GM21786 (cell line): ENCODE measurements around the gene RTRAF.

Source experiments
- ATAC-seq: cut with Tn5 transposase; IDR thresholded peaks from one replicate; pipeline ENCODE4 v1.9.1; 2021; ENCODE audit not compliant: unreplicated experiment

Gene RTRAF

DNA sequence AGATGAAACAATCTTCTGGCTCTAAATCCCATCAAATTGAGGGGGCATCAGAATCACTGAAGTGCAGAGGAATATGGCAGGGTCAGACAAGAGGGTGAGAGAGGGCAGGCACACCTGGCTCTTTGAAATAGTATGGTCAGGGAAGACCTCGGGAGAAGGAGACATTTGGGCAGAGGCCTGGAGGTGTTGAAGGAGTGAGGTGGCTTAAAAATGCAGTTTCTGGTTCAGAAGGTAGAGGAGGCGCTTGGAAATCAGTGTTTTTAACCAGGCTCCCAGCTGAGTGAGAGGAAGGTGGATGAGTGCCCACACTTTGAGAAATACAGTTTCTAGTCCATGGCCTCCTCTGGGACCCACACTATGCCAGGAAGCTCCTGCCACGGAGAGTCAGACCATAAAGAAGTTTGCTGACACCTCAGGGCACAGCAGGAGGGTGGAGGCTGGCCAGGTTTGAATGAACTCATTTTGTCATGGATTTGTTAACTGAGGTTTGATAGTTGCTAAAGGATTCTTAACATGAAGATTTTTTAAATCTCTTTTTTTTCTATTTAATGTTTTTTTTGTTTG, 59.4 kb downstream of the RTRAF start:
- ATAC-seq: no peak

DNA sequence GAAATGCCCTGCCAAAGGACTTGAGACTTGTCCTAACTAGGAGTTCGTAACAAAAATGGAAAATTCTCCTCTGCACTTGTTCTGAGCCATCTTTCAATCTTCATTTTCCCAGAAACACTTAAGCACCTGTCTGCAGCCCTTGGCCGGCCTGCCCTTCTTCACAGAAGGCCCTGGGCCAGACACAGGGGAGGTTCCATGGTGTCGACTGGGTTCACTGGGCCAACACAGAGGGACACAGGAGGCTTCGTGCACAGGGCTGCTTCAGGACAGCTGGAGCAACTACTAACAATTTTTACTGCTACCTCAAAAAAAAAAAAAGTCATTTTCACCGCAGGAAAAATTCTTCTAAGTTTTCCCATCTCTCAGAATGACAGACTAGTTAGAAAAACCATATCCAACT, 59.9 kb downstream of the RTRAF start:
- ATAC-seq: no peak

DNA sequence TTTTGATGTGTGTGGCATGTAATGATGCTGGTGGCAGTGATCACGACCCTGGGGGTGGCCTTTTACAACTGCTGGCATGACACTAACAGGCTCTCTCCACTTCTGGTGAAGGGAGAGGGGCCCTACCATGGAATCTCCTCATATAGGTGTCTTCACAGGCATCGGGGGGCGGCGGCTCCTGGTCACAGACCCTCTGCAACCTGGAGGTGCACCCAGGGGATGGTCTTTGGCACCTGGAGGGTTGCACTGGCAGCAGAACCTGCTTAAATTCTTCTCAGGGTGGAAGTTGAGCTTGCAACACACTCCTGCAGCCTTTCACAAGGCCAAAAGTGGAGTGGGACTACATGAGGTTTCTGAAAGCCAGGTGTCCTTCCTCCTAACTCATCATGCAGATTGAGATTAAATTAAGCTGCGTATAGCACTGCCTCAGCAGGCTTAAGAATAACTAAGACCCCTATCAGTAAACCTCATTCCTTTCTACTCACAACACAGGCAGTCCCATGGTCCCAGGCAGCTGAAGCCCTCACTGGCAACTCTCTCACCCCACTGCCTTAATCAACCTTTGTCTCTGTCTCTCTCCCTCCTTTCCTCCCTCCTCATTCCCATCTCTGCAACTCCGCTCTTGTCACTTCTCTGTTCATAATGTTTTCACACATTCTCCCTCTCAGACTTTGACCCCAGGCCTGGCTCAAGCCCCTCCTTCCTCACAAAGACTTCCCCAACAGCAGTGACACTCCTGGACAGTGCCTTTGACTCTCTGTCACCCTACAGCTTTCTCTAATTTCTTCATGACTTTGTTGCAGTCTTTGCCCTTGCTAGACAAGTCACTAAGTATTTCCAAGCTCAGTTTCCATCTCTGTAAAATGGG, 60.6 kb downstream of the RTRAF start:
- no peak for ATAC-seq

DNA sequence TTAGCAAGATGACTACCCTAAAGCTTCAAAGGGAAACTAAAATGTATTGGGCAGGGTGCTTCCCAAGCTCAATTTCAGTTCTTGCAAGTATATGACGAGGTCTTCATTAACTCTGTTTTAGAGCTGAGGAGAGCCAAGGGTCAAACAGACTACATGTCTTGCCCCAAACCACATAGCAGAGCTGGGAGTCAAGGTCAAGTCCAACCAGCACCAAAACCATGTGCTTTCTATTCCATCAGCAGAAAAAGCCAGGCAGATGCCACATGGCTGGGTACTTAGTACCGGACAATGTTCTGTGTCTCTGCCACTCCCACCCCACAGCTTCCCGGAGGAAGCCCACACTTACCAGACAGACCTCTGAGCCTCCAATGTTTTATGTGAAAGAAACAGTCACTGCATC, 61.9 kb downstream of the RTRAF start:
- no peak for ATAC-seq

DNA sequence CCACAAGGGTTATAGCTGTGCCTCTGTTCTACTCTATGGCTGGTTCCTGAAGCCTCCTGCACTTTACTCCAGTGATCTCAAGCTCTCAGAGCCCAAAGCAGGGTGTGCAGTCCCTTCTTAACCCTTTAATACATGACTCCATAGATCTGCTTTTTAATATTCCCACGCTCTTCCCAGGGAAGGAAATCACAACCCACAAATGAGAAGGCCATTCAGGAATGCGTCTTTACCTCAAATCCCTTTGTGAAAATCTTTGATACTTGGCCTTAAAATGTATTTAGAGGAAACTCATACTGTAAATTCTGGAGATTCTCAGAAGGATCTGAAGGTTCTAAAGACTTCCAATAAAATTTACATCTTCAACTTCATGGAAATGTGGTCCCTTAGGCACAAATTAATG, 62.5 kb downstream of the RTRAF start:
- no peak for ATAC-seq

DNA sequence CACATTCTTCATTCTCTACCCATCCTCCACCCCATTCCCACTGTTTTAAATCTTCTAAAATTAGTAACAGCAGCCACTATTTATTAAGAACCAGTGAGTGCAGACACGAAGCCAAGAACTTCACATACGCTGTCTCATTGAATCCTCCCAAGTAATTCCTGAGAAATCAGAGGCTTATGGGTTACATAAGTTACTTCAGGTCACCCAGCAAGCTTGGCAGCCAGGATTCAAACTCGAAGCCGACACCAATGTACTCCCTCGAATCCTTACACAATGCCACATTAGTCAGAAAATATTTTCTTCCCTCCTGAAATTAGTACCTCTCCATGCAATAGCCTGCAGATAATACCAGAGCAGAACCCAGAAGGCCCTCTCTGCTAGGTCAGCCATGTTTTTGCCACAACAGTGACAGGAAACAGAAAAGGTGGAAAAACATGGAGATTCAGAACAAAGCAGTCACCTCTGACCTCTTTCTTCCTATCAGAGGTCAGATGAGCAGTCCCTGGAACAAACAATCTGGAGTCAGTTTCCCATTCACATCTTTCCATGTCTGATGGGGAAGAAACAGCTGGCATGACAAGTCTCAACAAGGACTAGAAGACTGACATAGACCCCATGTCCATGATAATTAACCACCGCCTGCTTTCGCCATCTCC, 63.1 kb downstream of the RTRAF start:
- no peak for ATAC-seq

DNA sequence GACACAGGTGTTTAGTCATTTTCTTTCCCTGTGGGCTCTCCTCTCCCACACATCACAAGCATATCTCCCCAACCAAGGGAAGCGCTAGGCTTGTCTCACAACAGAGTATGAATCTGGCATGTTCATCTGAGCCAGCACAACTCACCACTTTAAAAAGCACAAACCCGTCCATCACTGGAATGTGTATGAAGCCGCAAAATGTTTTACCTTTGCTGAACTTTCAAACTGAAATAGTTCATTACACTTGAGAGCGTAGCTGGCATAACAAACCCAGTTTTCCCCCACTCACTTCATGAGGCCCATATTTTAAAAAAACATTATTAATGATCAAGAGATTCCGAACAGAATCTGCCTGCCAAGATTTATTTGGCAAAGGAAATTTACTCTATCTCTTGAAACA, 63.7 kb downstream of the RTRAF start:
- no peak for ATAC-seq

DNA sequence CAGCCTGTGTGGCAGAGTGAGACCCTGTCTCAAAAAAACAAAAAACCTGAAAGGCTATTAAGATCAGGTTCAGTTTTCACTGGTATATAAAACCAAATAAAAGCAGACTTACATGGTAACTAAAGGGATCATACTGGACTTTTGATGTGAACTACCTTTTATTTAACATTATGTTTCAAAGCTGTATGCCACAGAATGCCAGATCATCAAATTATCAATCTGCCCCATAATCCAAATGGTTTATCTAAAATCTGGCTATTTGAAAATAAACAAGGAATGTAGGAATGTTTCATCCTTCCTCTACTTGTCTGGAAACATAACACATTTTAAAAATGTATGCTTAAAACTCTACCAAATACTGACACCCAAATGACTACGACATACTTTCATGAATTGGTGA, 65.3 kb downstream of the RTRAF start:
- ATAC-seq: no peak

DNA sequence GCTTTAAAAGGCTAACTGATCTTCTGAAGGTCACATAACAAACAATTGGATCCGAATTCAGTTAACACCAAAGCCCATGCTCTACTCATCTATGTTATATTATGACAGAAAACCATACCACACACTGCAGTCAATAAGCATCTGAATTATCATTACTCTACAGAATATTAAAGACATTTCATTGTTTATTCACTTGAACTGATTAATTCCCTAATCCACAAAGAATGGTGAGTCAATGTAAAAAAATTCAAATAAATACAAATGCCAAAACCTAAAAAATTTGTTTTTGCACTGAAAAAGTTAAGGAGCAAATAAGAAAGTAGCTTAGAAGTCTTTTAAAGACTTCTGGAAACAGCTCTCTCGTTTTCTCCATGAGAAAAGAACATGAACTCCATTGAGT, 65.8 kb downstream of the RTRAF start:
- ATAC-seq: no peak

DNA sequence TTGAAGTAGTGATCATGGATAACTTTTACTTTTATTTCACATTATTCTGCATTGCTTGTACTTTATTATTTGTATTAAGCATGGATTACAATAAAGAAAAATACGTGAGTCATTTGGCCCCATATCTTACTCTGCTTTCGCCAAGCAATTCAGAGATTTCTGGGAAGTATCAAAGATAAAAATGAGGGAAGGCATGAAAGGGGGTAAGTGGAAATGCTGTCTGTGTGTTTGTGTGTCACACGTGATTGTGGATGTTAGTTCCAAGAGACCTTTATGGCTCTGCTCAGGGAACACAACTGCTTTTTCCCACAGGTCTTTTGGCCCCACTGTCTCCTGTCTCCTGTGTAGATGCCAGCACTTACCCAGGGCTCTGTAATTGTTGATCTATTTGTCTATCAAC, 69.0 kb downstream of the RTRAF start:
- no peak for ATAC-seq

DNA sequence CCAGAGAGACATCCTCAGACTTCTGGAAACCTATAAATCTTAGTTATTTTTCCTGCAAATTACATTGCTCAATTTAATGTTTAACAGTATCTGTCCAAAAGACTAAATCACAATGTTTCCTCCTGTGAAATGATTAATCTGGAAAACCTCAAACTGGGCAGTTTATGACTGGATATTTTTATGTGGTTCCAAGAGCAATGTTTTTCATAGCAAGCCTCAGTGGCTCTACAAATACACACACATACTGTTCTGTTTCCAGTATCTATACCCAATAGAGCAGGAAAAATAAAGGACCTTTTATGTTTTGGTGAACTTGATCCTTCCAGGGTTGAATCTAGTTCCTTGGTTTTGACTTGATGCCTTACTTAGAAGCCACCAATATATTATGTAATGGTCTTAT, 70.3 kb downstream of the RTRAF start:
- ATAC-seq: no peak

DNA sequence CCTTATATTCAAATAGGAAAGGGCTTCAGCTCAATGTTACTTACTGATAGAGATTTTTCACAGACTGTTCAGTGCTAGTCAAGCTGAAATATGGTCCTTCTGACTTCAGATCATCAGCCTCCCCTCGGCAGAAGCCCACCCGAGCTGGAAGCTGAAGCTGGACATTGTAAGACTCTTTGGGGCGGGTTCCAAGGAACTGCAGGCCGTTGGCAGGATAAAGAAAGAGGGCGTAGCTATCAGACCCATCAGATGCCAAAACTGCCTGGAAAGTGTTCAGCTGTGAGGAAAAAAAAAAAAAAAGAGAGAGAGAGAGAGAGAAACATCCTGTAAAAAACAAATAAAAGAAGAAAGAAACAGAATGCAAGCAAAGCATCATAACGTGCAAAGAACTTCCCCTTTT, 70.7 kb downstream of the RTRAF start:
- no peak for ATAC-seq
